Karpas-422 (cell line): ENCODE results near the gene RAC2. TPM values are rescaled to one million over a fixed set of nuclear protein-coding genes. Genes with fewer than 3 reads are reported as not detected.
"Not testable (repeated sequence)": the region's sequence is repeated elsewhere in the genome, so short reads cannot be mapped to it uniquely, and the experiment has no call there.

Experiments
- DNase-seq: peaks from one replicate; pipeline ENCODE4 v3.0.0-alpha.2; 2015
- H2AFZ ChIP-seq: fragments of 200-600 bp; sonication (generic); 2 replicates; pipeline ENCODE4 v1.6.1; 2014; ENCODE audit warnings: antibody characterized with exemption, low read length, mixed read lengths
- H3K27ac ChIP-seq: fragments of 200-600 bp; sonication (generic); 2 replicates; pipeline ENCODE4 v1.5.1; 2014; ENCODE audit warnings: mild to moderate bottlenecking, low read length, moderate library complexity
- H3K27me3 ChIP-seq: fragments of 200-600 bp; sonication (generic); 2 replicates; pipeline ENCODE4 v1.6.1; 2014; ENCODE audit warnings: low read length, mixed read lengths
- H3K36me3 ChIP-seq: fragments of 200-600 bp; sonication (generic); 2 replicates; pipeline ENCODE4 v1.6.1; 2014; ENCODE audit warnings: low read length, mixed read lengths; ENCODE audit not compliant: insufficient read depth
- H3K4me1 ChIP-seq: fragments of 200-600 bp; sonication (generic); 2 replicates; pipeline ENCODE4 v1.6.1; 2014; ENCODE audit warnings: mild to moderate bottlenecking, low read length, mixed read lengths
- H3K4me2 ChIP-seq: fragments of 200-600 bp; sonication (generic); 2 replicates; pipeline ENCODE4 v1.6.1; 2014; ENCODE audit warnings: low read length, low read depth, mild to moderate bottlenecking; ENCODE audit not compliant: poor library complexity, severe bottlenecking
- H3K4me3 ChIP-seq: fragments of 200-600 bp; sonication (generic); 2 replicates; pipeline ENCODE4 v1.5.1; 2014; ENCODE audit warnings: mild to moderate bottlenecking, antibody characterized with exemption, low read length, mixed read lengths
- H3K79me2 ChIP-seq: fragments of 200-600 bp; sonication (generic); 2 replicates; pipeline ENCODE4 v1.6.1; 2014; ENCODE audit warnings: mild to moderate bottlenecking, low read length, mixed read lengths
- H3K9ac ChIP-seq: fragments of 200-600 bp; sonication (generic); 2 replicates; pipeline ENCODE4 v1.6.0; 2014; ENCODE audit warnings: low read length
- H3K9me2 ChIP-seq: fragments of 200-600 bp; sonication (generic), shearing (Covaris generic); replicated peaks from 2 replicates; pipeline ENCODE4 v1.6.0; 2014; ENCODE audit warnings: mild to moderate bottlenecking, low read length, moderate library complexity; ENCODE audit not compliant: insufficient read depth
- H3K9me3 ChIP-seq: fragments of 300-700, 200-600 bp; sonication (generic); 2 replicates; pipeline ENCODE4 v1.6.1; 2014; ENCODE audit warnings: low read length, mixed read lengths
- H4K20me1 ChIP-seq: fragments of 200-600 bp; sonication (generic); 2 replicates; pipeline ENCODE4 v1.6.1; 2014; ENCODE audit warnings: mild to moderate bottlenecking, antibody characterized with exemption, low read length, low read depth; ENCODE audit not compliant: insufficient read depth
- total RNA-seq: library from RNA; depleted of rRNA; stranded (reverse); fragments of >200 nt; shearing (Covaris generic); gene quantifications from 2 replicates; pipeline ENCODE4 v1.2.3, GENCODE V29; 2014; ENCODE audit warnings: low replicate concordance

The RAC2 gene
- total RNA-seq, 1 experiment from 2014 or later = 294 TPM

DNA sequence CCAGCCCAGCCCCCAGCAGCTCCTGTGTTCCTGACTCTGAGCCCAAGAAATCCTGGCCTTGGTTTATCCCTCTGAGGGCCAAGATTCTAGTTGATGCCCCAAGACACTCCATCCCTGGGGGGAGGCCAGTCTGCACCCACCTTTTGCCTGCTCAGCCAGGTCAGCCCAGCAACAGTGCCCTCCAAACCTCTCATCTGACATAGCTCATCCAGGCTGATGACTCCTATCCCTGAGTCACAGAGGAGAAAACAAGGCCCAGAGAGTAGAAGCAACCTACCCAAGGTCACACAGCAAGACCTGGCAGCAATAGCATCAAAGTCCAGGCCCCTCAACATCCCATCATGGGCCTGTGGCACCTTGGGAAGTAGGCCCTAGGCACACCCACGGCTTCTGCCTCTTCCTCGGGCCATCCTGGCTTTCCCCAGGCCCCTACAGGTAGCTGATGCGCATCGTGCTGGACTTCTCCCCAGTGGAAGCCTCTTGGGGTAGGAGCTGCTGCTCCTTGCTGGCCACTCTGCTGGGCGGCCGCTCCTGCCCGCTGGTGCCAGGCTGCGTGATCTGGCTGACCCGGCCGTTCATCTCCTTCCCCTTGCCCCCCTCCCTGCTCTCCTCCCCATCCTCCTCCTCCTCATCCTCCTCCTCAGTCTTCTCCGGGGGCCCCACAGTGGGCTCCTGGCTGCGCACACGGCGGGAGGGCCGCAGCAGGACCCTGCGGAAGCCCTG is 37.8 kb downstream of the RAC2 start:
- DNase-seq = no peak
- Histone ChIP-seq H3K4me1 (no peaks in the 10 kb centered on the region), H3K79me2 (no peaks in the 10 kb centered on the region), H3K27me3 (no peaks in the 10 kb centered on the region), H3K9me3 (no peaks in the 10 kb centered on the region), H3K36me3 (no peaks in the 10 kb centered on the region), H3K9ac (no peak overlapping the region), H3K9me2 (no peaks in the 10 kb centered on the region), H4K20me1 (no peaks in the 10 kb centered on the region), H3K27ac (no peak overlapping the region), H3K4me2 (no peak overlapping the region), H2AFZ (no peak overlapping the region), H3K4me3 (no peak overlapping the region)

DNA sequence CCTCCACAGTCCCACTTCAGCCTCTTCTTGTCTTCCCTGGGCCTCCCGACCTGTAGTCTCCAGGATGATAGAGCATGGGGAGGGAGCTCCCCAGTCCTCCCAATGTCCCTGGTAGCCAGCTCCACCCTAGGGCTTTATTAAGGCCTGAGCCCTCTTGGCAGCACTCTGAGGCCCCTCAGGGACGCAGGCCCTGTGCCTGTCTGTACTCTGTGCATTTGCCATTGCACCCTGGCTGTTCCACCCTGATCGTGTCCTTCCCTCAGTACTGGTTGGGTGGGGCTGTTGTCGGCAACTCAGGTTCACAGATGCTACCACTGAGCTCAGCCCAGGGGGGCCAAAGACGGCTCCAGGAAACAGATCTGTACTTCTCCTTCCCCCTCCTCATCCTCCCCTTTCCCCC is 39.0 kb downstream of the RAC2 start:
- Histone ChIP-seq H3K4me1 (peaks cover 10% of the 10 kb centered on the region), H3K9me3 (no peaks in the 10 kb centered on the region), H3K27me3 (no peaks in the 10 kb centered on the region), H3K79me2 (no peaks in the 10 kb centered on the region), H4K20me1 (no peaks in the 10 kb centered on the region), H3K36me3 (no peaks in the 10 kb centered on the region), H3K9me2 (no peaks in the 10 kb centered on the region), H2AFZ (no peak overlapping the region), H3K9ac (no peak overlapping the region), H3K4me3 (no peak overlapping the region), H3K4me2 (no peak overlapping the region), H3K27ac (no peak overlapping the region)
- no peak for DNase-seq

DNA sequence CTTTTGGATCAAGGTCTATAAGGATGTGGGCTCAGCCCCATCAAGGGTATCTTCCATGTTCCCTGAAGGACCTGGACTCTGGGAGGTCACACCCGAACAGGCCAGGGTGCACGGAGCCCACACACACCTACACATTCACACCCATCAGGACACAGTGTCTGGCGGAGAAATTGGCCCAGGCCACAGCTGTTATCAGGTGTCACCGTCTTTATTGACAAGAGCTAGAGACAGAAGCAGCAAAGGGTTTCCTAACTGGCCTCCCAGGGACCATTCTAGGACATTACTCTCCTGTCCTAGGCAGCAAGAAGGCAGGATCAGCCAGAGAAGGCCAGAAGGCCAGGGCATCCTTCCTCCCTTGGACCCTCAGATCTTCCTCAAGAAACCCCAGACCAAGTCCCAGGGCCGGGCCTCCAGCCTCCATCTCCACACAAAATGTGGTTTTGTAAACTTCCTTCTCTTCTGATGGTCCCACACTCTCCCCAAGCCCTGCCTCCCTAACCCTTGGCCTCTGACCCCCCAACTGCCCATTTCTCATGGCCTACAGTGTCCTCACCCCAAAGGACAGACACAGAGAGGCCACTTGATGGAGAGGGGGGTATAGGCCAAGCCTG is 39.9 kb downstream of the RAC2 start:
- H3K79me2 ChIP-seq = no peaks in the 10 kb centered on the region
- peaks cover 17% of the 10 kb centered on the region for H3K4me1 ChIP-seq
- H3K9ac ChIP-seq = no peak overlapping the region
- no peak overlapping the region for H2AFZ ChIP-seq
- no peaks in the 10 kb centered on the region for H3K9me2 ChIP-seq
- no peaks in the 10 kb centered on the region for H3K27me3 ChIP-seq
- DNase-seq = no peak
- H3K36me3 ChIP-seq = no peaks in the 10 kb centered on the region
- no peaks in the 10 kb centered on the region for H3K9me3 ChIP-seq
- H3K4me2 ChIP-seq = no peak overlapping the region
- no peak overlapping the region for H3K27ac ChIP-seq
- no peak overlapping the region for H3K4me3 ChIP-seq
- H4K20me1 ChIP-seq = no peaks in the 10 kb centered on the region

DNA sequence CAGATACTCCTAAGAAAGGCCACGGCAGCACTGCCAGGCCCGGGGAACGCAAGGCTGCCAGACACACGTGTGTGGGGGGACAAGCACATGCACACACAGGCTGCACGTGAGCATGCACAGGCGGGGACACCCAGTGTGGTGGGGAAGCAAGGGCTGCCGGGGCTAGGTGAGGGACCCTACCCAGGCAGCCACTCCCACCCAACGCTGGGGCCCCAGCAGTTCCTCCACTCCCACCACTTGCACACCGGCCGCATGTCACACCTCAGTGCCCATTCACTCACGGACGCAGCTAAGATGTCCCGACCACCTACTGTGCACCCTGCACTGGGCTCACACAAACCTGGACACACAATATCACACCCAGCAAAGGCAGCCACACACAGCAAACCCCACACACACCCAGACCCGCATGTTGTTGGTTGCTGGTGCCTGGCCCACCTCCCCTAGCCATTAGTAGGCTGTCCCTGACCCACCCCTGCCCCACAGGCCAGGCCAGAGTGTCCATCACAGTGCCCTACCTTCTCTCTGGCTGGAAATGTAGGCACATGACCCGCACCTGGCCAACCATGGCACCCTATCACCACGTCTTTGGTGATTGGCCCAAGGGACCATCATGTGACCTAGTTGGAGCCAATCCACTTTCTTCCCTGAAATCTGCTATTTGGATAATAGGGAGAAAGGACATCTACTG is 40.6 kb downstream of the RAC2 start:
- H2AFZ ChIP-seq = no peak overlapping the region
- no peaks in the 10 kb centered on the region for H4K20me1 ChIP-seq
- H3K27ac ChIP-seq = no peak overlapping the region
- peak; percentile 65 for DNase-seq
- H3K9me2 ChIP-seq = no peaks in the 10 kb centered on the region
- H3K4me2 ChIP-seq = no peak overlapping the region
- no peak overlapping the region for H3K4me3 ChIP-seq
- H3K9ac ChIP-seq = no peak overlapping the region
- H3K79me2 ChIP-seq = no peaks in the 10 kb centered on the region
- H3K36me3 ChIP-seq = no peaks in the 10 kb centered on the region
- no peaks in the 10 kb centered on the region for H3K27me3 ChIP-seq
- H3K9me3 ChIP-seq = no peaks in the 10 kb centered on the region
- peaks cover 23% of the 10 kb centered on the region for H3K4me1 ChIP-seq

DNA sequence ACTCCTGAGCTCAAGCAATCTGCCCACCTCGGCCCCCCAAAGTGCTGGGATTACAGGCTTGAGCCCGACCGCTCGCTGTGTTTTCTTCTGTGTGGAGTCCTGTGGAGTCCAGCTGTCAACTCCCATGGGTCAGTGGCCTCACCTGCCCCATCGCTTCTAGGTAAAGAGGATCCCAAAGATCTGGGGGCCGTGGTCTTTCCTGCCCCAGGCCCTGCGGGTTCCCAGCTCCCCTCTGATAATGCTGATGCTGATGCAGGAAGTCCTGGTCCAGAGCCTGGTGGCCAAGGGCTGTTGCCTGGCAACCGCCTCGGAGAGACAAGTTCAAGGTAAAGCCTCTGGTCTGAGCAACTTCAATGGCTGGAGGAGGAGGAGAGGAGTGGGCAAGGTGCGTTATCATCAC is 41.4 kb downstream of the RAC2 start:
- peaks cover 28% of the 10 kb centered on the region for H3K4me1 ChIP-seq
- H3K9me2 ChIP-seq = no peaks in the 10 kb centered on the region
- H3K4me2 ChIP-seq = no peak overlapping the region

DNA sequence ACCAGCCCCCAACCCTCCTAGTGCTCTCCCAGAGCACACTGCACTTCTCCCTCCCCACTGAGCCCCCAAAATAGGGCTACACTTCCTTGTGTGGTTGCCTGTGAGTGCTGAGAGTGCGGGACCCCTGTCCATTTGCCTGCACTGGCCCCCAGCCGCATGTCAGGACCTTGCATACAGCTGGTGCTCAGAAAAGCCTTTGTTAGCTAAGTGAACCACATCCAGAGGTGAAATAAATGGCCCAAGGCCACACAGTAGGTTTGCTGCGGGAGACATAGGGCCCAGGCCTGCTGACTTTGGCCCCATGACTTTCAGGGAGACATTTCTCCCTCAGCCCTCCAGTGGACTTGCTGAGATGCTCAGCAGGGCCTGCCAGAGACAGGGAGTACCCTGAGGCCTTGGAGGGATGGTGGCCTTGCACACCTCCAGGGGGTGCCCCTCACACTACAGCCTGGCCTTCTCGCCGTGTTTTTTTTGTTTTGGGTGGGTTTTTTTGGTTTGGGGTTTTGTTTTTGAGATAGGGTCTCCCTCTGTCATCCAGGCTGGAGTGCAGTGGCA is 42.0 kb downstream of the RAC2 start:
- H4K20me1 ChIP-seq = peaks cover 9% of the 10 kb centered on the region; the same call in 1 of the 2 replicates
- H2AFZ ChIP-seq = no peak overlapping the region
- no peak for DNase-seq
- H3K9ac ChIP-seq = no peak overlapping the region
- H3K4me1 ChIP-seq = peaks cover 28% of the 10 kb centered on the region
- no peak overlapping the region for H3K4me2 ChIP-seq
- no peak overlapping the region for H3K27ac ChIP-seq
- no peak overlapping the region for H3K4me3 ChIP-seq
- H3K36me3 ChIP-seq = no peaks in the 10 kb centered on the region
- no peaks in the 10 kb centered on the region for H3K9me2 ChIP-seq
- no peaks in the 10 kb centered on the region for H3K9me3 ChIP-seq
- no peaks in the 10 kb centered on the region for H3K27me3 ChIP-seq
- no peaks in the 10 kb centered on the region for H3K79me2 ChIP-seq

More for the DNA sequence above, 41.4 kb downstream of the RAC2 start:
- Histone ChIP-seq H3K27ac (no peak overlapping the region), H3K27me3 (no peaks in the 10 kb centered on the region), H3K36me3 (no peaks in the 10 kb centered on the region), H3K4me3 (no peak overlapping the region), H4K20me1 (peaks cover 3% of the 10 kb centered on the region; the same call in 1 of the 2 replicates), H3K9ac (no peak overlapping the region), H2AFZ (no peak overlapping the region), H3K79me2 (no peaks in the 10 kb centered on the region), H3K9me3 (no peaks in the 10 kb centered on the region)
- DNase-seq = no peak

DNA sequence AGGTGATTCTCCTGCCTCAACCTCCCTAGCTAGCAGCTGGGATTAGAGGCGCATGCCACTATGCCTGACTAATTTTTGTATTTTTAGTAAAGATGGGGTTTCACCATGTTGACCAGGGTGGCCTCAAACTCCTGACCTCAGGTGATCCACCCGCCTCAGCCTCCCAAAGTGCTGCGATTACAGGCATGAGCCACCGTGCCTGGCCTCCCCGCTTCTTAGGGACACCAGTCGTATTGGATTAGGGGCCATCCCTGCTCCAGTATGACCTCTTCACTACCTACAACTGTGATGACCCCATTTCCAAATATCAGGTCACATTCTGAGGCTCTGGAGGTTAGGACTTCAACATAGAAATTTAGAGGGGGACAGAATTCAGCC is 42.6 kb downstream of the RAC2 start:
- H3K9me3 ChIP-seq, H3K36me3 ChIP-seq, H2AFZ ChIP-seq, H3K9me2 ChIP-seq, H3K9ac ChIP-seq, H3K4me3 ChIP-seq, H3K27me3 ChIP-seq, H3K4me2 ChIP-seq, H3K79me2 ChIP-seq, H3K27ac ChIP-seq, DNase-seq: not testable (repeated sequence)
- H3K4me1 ChIP-seq = peaks cover 28% of the 10 kb centered on the region
- peaks cover 11% of the 10 kb centered on the region; the same call in 1 of the 2 replicates for H4K20me1 ChIP-seq

DNA sequence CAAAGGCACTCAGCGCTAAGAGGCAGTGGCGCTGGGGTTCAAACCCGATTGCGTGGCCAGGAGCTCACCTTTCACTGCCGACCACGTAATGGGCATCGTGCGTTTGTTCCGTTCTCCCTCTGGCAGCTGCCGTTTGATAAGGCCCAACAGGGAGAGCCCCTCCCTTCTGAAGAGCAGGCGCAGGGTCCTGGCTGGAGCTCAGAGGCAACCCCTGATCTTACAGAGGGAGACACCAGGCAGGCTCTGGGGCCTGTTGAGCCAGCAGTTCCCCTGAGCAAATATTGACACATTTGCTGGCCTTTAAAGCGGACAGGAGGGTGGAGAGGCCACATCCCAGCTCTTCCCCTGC is 44.3 kb downstream of the RAC2 start:
- peak; percentile 55 for DNase-seq
- Histone ChIP-seq H3K4me2 (peak overlapping the region; percentile 46), H3K36me3 (no peaks in the 10 kb centered on the region), H3K79me2 (no peaks in the 10 kb centered on the region), H2AFZ (peak overlapping the region; percentile 82; the same call in 1 of the 2 replicates), H3K9me3 (no peaks in the 10 kb centered on the region), H3K27me3 (no peaks in the 10 kb centered on the region), H3K9me2 (no peaks in the 10 kb centered on the region), H3K4me3 (peak overlapping the region; percentile 16; the same call in 1 of the 2 replicates), H3K27ac (no peak overlapping the region), H3K4me1 (peaks cover 28% of the 10 kb centered on the region), H4K20me1 (peaks cover 11% of the 10 kb centered on the region; the same call in 1 of the 2 replicates), H3K9ac (peak overlapping the region; percentile 64)
